HG03442 (cell line): Measurements from ENCODE around the gene OR4C15.

ENCODE experiments used
- ATAC-seq: cut with Tn5 transposase; IDR thresholded peaks from one replicate; pipeline ENCODE4 v1.9.1; 2021; ENCODE audit warnings: mild to moderate bottlenecking, moderate library complexity; ENCODE audit not compliant: unreplicated experiment

OR4C15 gene

DNA sequence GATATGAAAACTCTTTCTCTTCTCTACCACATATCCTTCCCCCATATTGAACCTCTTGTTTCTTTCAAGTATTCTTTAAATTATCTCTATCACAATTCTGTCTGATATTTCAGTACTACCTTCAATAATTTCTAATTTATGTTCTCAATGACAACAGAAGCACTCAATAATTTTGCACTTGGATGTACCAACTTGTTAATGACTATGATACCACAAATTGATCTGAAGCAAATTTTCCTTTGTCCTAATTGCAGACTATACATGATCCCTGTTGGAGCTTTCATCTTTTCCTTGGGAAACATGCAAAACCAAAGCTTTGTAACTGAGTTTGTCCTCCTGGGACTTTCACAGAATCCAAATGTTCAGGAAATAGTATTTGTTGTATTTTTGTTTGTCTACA lies at the start of gene OR4C15:
TSS of gene OR4C15 (plus strand) at position 301 of the 400 bp plus-strand sequence. CDS start at position 301, 0 bp downstream.
- no peak for ATAC-seq

DNA sequence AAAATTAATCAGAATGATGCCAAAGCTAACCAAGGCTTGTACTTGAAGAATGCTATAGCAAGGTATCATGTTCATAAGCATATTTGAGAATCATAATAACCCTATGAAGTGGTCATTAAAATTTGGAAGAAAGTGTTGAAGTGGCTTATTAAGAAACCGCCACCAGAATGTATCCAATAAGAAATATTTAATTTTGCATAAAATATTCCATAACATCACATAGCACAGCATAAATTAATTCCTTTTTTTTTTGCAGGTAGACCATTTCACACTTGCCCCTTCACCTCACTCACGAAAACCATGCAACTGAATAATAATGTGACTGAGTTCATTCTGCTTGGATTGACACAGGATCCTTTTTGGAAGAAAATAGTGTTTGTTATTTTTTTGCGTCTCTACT lies 17.6 kb downstream of the OR4C15 start, which contains the start of gene OR4C16:
TSS of gene OR4C16 (plus strand) at position 301 of the 400 bp plus-strand sequence. CDS start at position 301, 0 bp downstream.
- no peak for ATAC-seq

DNA sequence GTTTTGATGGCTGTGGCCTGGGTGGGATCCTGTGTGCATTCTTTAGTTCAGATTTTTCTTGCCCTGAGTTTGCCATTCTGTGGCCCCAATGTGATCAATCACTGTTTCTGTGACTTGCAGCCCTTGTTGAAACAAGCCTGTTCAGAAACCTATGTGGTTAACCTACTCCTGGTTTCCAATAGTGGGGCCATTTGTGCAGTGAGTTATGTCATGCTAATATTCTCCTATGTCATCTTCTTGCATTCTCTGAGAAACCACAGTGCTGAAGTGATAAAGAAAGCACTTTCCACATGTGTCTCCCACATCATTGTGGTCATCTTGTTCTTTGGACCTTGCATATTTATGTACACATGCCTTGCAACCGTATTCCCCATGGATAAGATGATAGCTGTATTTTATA lies 18.3 kb downstream of the OR4C15 start:
- no peak for ATAC-seq
